NCI-H748 treated with DMSO at 0.1 percent for 48 hours (cell line): ENCODE results near the gene GIT1.
"Not testable (repeated sequence)": the region's sequence is repeated elsewhere in the genome, so short reads cannot be mapped to it uniquely, and the experiment has no call there.

ENCODE experiments used
- DNase-seq: peaks from one replicate; lab custom pipeline; 2025; lab: John Stamatoyannopoulos, UW

GIT1 gene

DNA sequence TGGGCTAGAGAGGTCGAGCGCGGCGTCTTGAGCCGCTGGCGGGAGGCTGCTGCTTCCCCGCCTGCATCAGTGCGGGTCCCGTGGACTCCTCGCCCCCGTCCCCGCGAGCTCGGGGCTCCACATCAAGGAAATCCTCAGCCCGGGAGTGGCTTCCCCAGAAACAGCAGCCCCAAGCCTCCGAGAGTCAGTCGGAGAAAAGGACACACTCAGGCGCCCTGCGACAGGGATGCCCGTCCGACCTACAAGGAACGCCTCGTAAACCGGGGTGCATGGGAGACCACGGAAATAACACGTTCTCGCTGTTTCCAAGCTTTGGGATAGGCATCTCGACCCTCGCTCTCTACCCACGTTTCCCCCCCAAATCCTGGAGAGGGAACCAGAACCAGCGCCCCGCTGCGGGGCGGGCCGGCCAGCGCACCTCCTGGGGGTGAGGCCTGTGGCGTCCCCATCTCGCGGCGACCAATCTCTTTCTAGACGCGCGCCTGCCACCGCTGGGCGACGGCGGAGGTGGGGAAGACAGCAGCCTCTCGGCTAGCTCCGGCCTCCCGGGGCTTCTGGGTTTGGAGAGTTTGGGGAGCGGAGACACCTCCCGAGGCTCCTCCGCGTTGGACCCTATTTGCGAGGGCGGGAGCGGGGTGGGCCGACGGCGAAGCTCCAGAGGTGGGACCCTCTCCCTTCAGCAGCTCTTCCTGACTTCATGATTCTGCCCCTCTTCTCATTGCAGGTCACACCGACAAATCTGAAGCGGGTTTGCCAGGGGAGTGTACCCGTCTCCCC is 21.7 kb downstream of the GIT1 start:
- DNase-seq: peak; percentile 81

- DNase-seq: no peak
These were observed 22.2 kb downstream of the GIT1 start for GRCh38 chr17:29567304-29567553.

DNA sequence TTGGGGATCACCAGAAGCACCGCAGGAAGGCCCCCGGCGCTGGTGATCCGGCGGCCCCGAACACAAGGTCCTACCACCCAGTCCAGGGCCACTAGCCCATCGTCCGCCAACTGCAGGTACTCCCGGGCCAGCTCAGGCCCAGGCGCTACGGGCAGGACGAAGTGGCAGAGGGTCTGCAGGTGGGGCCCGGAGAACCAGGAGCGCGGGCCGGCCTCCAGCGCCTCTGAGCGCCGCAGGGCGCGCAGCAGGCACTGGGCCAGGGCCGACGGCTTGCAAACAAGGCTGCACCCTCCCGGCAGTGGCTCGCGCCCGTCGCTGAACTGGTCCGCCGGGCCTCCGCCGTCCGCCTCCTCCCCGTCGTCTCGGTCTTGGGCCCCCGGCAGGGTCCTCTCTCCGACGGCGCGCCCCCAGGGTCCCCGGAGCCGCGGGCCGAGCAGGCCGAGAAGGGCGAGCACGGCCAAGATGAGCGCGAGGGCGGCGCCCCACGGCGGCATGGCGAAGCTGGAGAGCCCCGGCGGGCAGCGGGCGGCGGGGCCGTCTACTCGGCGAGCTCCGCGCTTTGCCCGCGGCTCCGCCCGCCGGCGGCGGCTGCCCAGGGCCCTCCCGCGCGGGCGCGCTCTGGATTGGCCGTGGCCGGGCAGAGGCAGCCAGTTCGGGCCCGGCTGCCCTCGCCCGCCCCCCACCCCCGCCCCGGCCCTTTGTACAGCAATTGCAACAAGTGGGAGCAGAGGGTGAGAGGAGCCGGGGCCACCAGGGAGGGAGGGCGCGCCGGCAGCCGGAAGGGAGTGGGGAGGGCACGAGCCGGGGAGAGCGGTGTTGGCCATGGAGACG is 22.8 kb downstream of the GIT1 start, which contains the start of gene ABHD15:
TSS of gene ABHD15 (minus strand) at position 565 of the 831 bp plus-strand sequence. CDS start at position 494, 71 bp downstream.
- DNase-seq: peak; percentile 60

DNA sequence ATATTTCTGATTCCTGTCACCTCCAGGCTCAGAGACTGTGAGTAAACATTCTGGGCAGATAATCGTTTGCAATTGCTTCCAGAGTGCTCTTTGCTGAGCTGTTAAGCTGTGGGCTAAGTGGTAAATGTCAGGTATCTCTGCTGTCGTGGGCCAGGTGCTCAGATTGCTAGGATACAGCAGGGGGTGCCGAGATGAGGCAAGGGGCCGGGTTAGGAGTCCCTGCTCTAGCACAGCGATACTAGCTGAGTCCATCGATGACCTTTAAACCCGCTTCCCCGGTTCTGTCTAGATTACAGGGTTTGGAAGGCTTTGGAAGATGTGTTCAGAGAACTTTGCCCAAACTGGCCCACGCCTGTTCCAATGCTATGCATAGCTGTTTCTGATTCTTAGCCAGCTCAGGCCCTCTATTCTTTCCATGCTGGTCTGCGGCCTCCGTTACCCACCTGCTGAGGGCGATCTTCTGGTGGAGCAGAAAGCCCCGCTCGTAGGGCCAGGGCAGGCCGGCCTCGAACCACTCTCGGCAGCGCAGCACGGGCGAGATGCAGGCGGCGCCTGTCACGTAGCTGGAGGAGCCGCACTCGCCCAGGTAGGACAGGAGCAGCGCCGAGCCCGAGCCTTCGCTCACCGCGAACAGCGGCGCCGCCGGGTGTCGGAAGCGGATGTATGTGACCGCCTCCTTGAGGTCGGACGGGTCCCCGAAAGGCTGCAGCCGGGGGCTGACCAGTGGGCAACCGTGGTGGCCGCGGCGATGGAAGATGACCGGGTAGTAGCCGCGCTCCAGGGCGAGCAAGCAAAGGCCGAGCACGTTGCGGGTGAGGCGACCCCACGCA is 23.6 kb downstream of the GIT1 start:
- peak; percentile 87 for DNase-seq

DNA sequence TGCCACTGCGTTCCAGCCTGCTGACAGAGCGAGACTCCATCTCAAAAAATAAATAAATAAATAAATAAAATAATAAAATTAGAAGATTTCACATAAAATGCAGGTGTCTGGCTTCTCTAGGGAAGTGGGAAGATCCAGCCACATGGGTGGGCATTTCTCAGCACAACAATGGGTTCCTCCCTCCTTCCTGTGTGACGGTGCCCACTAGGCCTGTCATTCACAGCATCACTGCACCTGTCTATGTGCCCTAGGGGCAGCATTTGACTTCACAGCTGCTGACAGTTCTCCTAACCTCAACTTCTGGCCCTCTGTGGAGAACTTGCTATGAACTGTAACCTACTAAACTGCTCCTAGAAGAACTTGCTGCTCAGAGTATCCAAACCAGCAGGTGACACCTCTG is 25.6 kb downstream of the GIT1 start:
- DNase-seq: no peak

- DNase-seq: no peak
These were observed 26.8 kb downstream of the GIT1 start for GRCh38 chr17:29562615-29563014.

- DNase-seq: no peak
These were observed 27.6 kb downstream of the GIT1 start for GRCh38 chr17:29561554-29562517.

GRCh38 chr17:29560316-29560715 is 29.1 kb downstream of the GIT1 start:
- DNase-seq: no peak

DNA sequence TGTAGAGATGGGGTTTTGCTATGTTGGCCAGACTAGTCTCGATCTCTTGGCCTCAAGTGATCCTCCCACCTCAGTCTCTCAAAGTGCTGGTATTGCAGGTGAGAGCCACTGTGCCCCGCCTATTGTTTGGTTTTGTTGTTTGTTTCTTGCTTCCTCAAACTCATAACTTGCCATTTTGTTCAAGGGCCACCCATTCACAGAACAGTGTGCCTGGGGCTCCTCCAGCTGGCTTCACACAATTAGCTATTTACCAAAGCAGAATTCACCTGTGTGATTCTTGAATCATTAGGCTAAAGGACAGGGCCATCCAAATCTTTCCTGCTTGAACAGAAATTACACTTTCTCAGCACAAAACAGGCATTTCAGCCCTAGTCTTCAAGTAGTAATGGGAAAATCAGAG is 29.8 kb downstream of the GIT1 start:
- DNase-seq: no peak

GRCh38 chr17:29558139-29558538 is 31.3 kb downstream of the GIT1 start:
- DNase-seq: not testable (repeated sequence)

DNA sequence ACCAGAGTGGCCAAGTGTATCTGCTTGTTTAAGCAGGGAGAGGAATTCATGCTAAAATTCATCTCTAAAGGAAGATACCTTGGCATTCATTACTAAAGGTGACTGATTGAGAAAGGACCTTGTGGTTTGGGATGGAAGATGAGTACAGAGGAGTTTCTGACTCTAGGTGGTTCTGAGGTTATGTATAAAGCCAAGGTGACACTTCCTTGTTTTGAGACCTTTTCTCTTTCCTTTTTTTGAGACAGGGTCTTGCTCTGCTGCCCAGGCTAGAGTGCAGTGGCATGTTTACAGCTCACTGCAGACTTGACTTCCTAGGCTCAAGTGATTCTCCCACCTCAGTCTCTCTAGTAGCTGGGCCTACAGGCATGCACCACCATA is 31.7 kb downstream of the GIT1 start:
- no peak for DNase-seq

GRCh38 chr17:29557085-29557738 is 32.2 kb downstream of the GIT1 start:
- no peak for DNase-seq

- DNase-seq: no peak
These were observed 33.6 kb downstream of the GIT1 start for GRCh38 chr17:29555840-29556239.

GRCh38 chr17:29549177-29549923 is 40.1 kb downstream of the GIT1 start:
- no peak for DNase-seq

GRCh38 chr17:29546830-29547229 is 42.6 kb downstream of the GIT1 start:
- DNase-seq: no peak

- DNase-seq: no peak
These were observed 43.4 kb downstream of the GIT1 start for GRCh38 chr17:29546085-29546484.

GRCh38 chr17:29544066-29544465 is 45.4 kb downstream of the GIT1 start:
- no peak for DNase-seq

DNA sequence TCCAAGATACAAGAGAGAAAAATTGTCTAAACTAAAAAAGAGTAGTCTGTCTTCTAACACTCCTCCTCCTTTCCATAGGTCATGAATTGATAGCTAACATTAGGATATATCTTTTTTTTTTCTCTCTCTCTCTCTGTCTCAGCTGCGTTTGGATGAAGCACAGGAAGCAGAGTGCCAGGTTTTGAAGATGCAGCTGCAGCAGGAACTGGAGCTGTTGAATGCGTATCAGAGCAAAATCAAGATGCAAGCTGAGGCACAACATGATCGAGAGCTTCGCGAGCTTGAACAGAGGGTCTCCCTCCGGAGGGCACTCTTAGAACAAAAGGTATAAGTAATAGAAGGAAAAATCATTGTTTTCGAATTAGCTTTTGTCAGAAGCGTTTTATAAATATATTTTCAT is 55.5 kb downstream of the GIT1 start:
- no peak for DNase-seq

GRCh38 chr17:29526322-29526721 is 63.1 kb downstream of the GIT1 start:
- no peak for DNase-seq

DNA sequence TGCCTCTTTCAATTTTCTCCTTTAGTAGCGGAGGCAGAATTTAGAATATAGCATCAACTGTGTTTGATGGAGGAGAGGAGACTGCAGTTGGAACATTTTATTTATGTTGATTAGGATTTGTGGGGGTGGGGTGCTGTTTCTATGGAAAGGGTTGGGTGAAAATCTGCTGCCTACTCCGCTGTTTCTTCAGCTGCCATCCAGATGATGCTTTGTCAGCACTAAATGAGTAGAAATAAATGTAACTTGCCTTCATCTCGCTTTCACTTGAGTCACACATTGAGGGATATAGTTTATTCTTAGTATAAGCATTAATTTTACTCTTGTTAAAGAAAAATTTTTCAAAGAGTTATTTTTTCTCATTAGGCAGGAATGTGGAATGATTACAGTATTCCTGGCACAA is 64.8 kb downstream of the GIT1 start:
- DNase-seq: no peak
